HL-60 (cell line): ENCODE measurements around the gene APOBEC3B.

Experiments used
- POLR2AphosphoS5 ChIP-seq: IDR thresholded peaks from 2 replicates; pipeline ENCODE4 v1.6.1; 2012; ENCODE audit warnings: low read depth
- TF ChIP-seq, protein P1 (sequence below): IDR thresholded peaks from one replicate; pipeline ENCODE4 v1.5.1; 2011; ENCODE audit warnings: low read length, control low read depth, inconsistent platforms; ENCODE audit not compliant: insufficient read depth

DNA sequence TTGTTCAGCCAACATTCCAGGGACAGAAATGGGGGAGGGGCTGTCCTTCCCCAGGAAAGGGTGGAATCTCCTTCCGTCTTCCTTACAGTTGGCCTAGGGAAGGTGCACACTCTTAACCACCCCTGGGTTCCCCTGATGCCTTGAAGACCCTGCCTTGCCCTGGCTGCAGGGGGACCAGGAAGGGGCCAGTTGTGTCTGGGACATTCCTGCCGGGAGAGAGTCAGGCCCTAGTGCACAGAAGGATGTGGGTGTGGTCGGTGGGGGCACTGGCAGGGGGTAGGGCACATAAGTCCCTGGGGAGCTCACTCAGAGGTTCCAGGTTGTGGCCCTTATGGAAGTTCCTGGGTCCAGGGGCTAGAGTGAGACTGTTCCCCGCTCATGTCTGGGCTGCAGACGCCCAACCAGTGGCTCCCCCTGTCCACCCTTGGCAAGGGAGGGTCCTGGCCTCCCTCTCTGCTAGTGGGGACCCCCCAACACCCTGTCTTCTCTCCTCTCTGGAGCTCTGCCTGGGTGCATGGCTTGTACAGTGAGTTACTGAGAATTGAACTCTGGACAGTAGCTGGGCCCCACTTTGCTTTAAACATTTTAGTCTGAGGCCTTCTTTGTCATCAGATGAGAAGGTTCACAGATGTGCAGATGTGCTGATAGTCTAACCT is 26.8 kb upstream of the APOBEC3B start:
- TF ChIP-seq, protein P1, sequence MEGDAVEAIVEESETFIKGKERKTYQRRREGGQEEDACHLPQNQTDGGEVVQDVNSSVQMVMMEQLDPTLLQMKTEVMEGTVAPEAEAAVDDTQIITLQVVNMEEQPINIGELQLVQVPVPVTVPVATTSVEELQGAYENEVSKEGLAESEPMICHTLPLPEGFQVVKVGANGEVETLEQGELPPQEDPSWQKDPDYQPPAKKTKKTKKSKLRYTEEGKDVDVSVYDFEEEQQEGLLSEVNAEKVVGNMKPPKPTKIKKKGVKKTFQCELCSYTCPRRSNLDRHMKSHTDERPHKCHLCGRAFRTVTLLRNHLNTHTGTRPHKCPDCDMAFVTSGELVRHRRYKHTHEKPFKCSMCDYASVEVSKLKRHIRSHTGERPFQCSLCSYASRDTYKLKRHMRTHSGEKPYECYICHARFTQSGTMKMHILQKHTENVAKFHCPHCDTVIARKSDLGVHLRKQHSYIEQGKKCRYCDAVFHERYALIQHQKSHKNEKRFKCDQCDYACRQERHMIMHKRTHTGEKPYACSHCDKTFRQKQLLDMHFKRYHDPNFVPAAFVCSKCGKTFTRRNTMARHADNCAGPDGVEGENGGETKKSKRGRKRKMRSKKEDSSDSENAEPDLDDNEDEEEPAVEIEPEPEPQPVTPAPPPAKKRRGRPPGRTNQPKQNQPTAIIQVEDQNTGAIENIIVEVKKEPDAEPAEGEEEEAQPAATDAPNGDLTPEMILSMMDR: no peak
- TF ChIP-seq POLR2AphosphoS5: no peak
